A549 (cell line): ENCODE results near the gene BEST3.

Source experiments
- CEBPB ChIP-seq, 2 experiments: fragments of >200 bp in 1 of 2; sonication (Bioruptor Twin) in 1 of 2; formaldehyde crosslinking in 1 of 2; IDR thresholded peaks; 2 replicates each; pipeline ENCODE4 v1.6.1; 2012 to 2016
- EP300 ChIP-seq, 2 experiments: fragments of >200 bp; sonication (Bioruptor Twin); formaldehyde crosslinking; IDR thresholded peaks; 2 replicates in 1 of 2; 3 replicates in 1 of 2; pipeline ENCODE4 v1.6.1; 2016 to 2017
- JUNB ChIP-seq: fragments of >200 bp; sonication (Bioruptor Twin); formaldehyde crosslinking; IDR thresholded peaks from 2 replicates; pipeline ENCODE4 v1.6.1; 2016
- MAX ChIP-seq: IDR thresholded peaks from 2 replicates; pipeline ENCODE4 v1.6.1; 2012
- MYC ChIP-seq: IDR thresholded peaks from 2 replicates; pipeline ENCODE4 v1.6.1; 2012; ENCODE audit warnings: mild to moderate bottlenecking, inconsistent platforms, low read length, improper control_type of control experiment, borderline replicate concordance
- PHF8 ChIP-seq: fragments of 200-600 bp; sonication (generic); IDR thresholded peaks from 2 replicates; pipeline ENCODE4 v1.6.1; 2016; ENCODE audit warnings: low read depth, mild to moderate bottlenecking, antibody characterized with exemption, moderate library complexity, borderline replicate concordance
- POLR2A ChIP-seq: IDR thresholded peaks from 2 replicates; pipeline ENCODE4 v1.6.1; 2012; ENCODE audit warnings: mild to moderate bottlenecking, low read length
- RCOR1 ChIP-seq: fragments of 150-350 bp; IDR thresholded peaks from 2 replicates; pipeline ENCODE4 v1.6.1; 2014; ENCODE audit warnings: antibody characterized with exemption, low read length, low read depth
- ZC3H11A ChIP-seq: fragments of 450-650 bp; IDR thresholded peaks from 2 replicates; pipeline ENCODE4 v1.6.1; 2014; ENCODE audit warnings: antibody characterized with exemption, mild to moderate bottlenecking
- ZFP36 ChIP-seq: fragments of 450-650 bp; IDR thresholded peaks from 2 replicates; pipeline ENCODE4 v1.6.1; 2014; ENCODE audit warnings: borderline replicate concordance; ENCODE audit not compliant: partially characterized antibody
- TF ChIP-seq, protein P1 (sequence below): fragments of >200 bp; sonication (Bioruptor Twin); formaldehyde crosslinking; IDR thresholded peaks from 3 replicates; pipeline ENCODE4 v1.5.1; 2016

DNA sequence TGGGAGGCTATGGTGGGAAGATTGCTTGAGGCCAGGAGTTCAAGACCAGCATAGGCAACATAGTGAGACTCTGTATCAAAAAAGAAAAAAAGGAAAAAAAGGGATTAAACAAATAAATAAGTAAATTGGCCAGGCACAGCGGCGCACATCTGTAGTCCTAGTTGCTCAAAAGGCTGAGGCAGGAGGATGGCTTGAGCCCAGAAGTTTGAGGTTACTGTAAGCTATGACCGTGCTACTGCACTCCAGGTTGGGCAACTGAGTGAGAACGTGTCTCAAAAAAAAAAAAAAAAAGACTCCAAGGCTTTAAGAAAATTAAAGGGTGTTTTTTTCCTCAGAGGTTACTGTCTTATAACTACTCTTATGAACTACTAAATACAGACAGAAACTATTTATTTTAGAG is 11.7 kb downstream of the BEST3 start:
- TF ChIP-seq, protein P1, sequence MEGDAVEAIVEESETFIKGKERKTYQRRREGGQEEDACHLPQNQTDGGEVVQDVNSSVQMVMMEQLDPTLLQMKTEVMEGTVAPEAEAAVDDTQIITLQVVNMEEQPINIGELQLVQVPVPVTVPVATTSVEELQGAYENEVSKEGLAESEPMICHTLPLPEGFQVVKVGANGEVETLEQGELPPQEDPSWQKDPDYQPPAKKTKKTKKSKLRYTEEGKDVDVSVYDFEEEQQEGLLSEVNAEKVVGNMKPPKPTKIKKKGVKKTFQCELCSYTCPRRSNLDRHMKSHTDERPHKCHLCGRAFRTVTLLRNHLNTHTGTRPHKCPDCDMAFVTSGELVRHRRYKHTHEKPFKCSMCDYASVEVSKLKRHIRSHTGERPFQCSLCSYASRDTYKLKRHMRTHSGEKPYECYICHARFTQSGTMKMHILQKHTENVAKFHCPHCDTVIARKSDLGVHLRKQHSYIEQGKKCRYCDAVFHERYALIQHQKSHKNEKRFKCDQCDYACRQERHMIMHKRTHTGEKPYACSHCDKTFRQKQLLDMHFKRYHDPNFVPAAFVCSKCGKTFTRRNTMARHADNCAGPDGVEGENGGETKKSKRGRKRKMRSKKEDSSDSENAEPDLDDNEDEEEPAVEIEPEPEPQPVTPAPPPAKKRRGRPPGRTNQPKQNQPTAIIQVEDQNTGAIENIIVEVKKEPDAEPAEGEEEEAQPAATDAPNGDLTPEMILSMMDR = no peak
- TF ChIP-seq PHF8 (no peak), JUNB (no peak), EP300 (IDR thresholded peaks at IDR 0.05) (no peak), RCOR1 (no peak), ZC3H11A (no peak), MAX (no peak), POLR2A (no peak), CEBPB (IDR thresholded peaks at IDR 0.05) (no peak), ZFP36 (no peak), MYC (no peak)
